Brain microvascular endothelial cell (primary cell): Measurements from ENCODE around the gene DGCR8.
"Not testable (repeated sequence)": the region's sequence is repeated elsewhere in the genome, so short reads cannot be mapped to it uniquely, and the experiment has no call there.

Experiments
- DNase-seq: peaks from one replicate; pipeline ENCODE4 v3.0.0-alpha.2; 2020
- H3K27ac ChIP-seq: fragments of 250-450 bp; sonication (Bioruptor Pico); 2 replicates; pipeline ENCODE4 v1.5.1; 2020; ENCODE audit warnings: mild to moderate bottlenecking, moderate library complexity
- H3K27me3 ChIP-seq: fragments of 250-450 bp; sonication (Bioruptor Pico); replicated peaks from 2 replicates; pipeline ENCODE4 v1.5.1; 2020; ENCODE audit warnings: mild to moderate bottlenecking
- H3K36me3 ChIP-seq: fragments of 250-450 bp; sonication (Bioruptor Pico); replicated peaks from 2 replicates; pipeline ENCODE4 v1.5.1; 2020; ENCODE audit warnings: mild to moderate bottlenecking
- H3K4me3 ChIP-seq: 2 replicates; pipeline ENCODE4 v1.5.1; 2011; ENCODE audit warnings: low read depth, mild to moderate bottlenecking, control low read depth, low read length, moderate library complexity
- CTCF ChIP-seq: IDR thresholded peaks from 2 replicates; pipeline ENCODE4 v1.5.1; 2011; ENCODE audit warnings: low read depth, mild to moderate bottlenecking, moderate library complexity, low read length, control low read depth, inconsistent platforms; ENCODE audit errors: missing control alignments
- in situ Hi-C: cut with HindIII; loops from 2 replicates; pipeline ENCODE4 v1.10.0; 2017; ENCODE audit warnings: low sequenced_read_pairs, low pct_ligation_motif_present

Gene DGCR8

GRCh38 chr22:20066617-20067383 is 13.2 kb upstream of the DGCR8 start:
- TF ChIP-seq CTCF, result no peak
- Histone ChIP-seq H3K27ac (no peak overlapping the region), H3K36me3 (peaks cover 14% of the 10 kb centered on the region), H3K27me3 (no peaks in the 10 kb centered on the region), H3K4me3 (no peak overlapping the region)
- DNase-seq, result no peak
- in situ Hi-C loops, result no loop called here

- in situ Hi-C loops, H3K27ac ChIP-seq, DNase-seq, H3K27me3 ChIP-seq, H3K4me3 ChIP-seq: not testable (repeated sequence)
- peaks cover 14% of the 10 kb centered on the region for H3K36me3 ChIP-seq
Observed at GRCh38 chr22:20067384-20067682, 12.7 kb upstream of the DGCR8 start.

GRCh38 chr22:20068640-20069039 is 11.4 kb upstream of the DGCR8 start:
- TF ChIP-seq CTCF, result no peak
- in situ Hi-C loops, result no loop called here
- Histone ChIP-seq H3K27ac (no peak overlapping the region), H3K27me3 (no peaks in the 10 kb centered on the region), H3K36me3 (peaks cover 8% of the 10 kb centered on the region), H3K4me3 (no peak overlapping the region)
- no peak for DNase-seq

- no peak for TF ChIP-seq CTCF
- H3K27me3 ChIP-seq, result no peaks in the 10 kb centered on the region
- no peak for DNase-seq
- peaks cover 4% of the 10 kb centered on the region for H3K36me3 ChIP-seq
- in situ Hi-C loops, result no loop called here
- H3K4me3 ChIP-seq, result no peak overlapping the region
- H3K27ac ChIP-seq, result no peak overlapping the region
Observed at GRCh38 chr22:20069331-20070042, 10.6 kb upstream of the DGCR8 start.

- H3K27me3 ChIP-seq, result no peaks in the 10 kb centered on the region
- in situ Hi-C loops, result no loop called here
- no peak overlapping the region for H3K4me3 ChIP-seq
- no peaks in the 10 kb centered on the region for H3K36me3 ChIP-seq
- TF ChIP-seq CTCF, result no peak
- no peak overlapping the region for H3K27ac ChIP-seq
- no peak for DNase-seq
Observed at GRCh38 chr22:20071524-20071972, 8.5 kb upstream of the DGCR8 start.

GRCh38 chr22:20076627-20077172 is 3.3 kb upstream of the DGCR8 start:
- H3K27ac ChIP-seq, result no peak overlapping the region
- peaks cover 2% of the 10 kb centered on the region for H3K36me3 ChIP-seq
- TF ChIP-seq CTCF, result no peak
- in situ Hi-C loops, result no loop called here
- H3K27me3 ChIP-seq, result no peaks in the 10 kb centered on the region
- no peak overlapping the region for H3K4me3 ChIP-seq
- no peak for DNase-seq
